ENCODE data around the gene PPP4R4. TPM values are rescaled to one million over a fixed set of nuclear protein-coding genes. Genes with fewer than 3 reads are reported as not detected.

PPP4R4 gene
- total RNA-seq, 6 donors from 2014 or later, result 3.0 to 18.4 (median 6.3) TPM

DNA sequence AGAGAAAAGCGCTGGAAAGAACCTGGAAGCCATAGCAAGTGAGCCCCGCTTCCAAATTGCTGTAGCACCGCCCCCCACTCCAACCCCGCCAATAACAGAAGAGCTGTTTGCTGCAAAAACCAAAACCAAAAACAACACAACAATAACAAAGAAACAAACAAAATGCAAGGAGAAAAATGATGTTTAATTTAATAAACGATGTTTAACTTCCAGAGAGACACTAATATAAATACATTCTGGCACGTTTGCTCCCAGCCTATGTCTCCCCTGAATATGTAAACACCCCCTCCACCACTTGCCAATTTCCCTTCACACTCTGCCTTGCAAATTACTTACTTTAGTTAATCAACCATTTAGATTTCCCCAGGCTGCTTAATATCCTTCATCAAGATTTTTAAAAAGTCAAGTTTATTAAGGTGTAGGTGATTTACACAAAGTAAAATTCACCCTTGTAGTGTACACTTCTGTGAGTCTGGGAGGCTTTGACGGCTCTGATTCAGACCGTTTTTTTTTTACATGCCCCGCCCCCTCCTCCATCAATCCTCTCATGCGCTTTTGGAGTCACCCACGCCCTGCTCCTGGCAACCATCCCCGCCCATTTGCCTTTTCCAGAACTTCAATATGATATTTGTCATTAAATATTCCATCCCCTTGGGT, 44.2 kb upstream of the PPP4R4 start:
- Histone ChIP-seq H3K27me3 (no peaks in the 10 kb centered on the region), H3K4me1 (peaks cover 7 to 20% (median 12%) of the 10 kb centered on the region in 4 donors), H3K36me3 (no peaks in the 10 kb centered on the region), H3K4me3 (peak overlapping the region; percentile 47 to 65 (median 57)), H3K9me3 (no peaks in the 10 kb centered on the region), H3K27ac (peak overlapping the region; percentile 71 to 91 (median 88))
- WGBS, 2 donors, result 0% methylated on average over 12 of the region's 12 CpGs
- DNase-seq (peak in 1 of 2 donors; percentile 64), ATAC-seq (ENCODE audit: low FRiP score in 2 of 2) (peak in 1 of 2 donors; percentile 83)
- TF ChIP-seq POLR2A (IDR thresholded peaks at IDR 0.05) (no peak), POLR2AphosphoS5 (IDR thresholded peaks at IDR 0.05) (no peak), EP300 (IDR thresholded peaks at IDR 0.05) (no peak)
- TF ChIP-seq, protein P1, sequence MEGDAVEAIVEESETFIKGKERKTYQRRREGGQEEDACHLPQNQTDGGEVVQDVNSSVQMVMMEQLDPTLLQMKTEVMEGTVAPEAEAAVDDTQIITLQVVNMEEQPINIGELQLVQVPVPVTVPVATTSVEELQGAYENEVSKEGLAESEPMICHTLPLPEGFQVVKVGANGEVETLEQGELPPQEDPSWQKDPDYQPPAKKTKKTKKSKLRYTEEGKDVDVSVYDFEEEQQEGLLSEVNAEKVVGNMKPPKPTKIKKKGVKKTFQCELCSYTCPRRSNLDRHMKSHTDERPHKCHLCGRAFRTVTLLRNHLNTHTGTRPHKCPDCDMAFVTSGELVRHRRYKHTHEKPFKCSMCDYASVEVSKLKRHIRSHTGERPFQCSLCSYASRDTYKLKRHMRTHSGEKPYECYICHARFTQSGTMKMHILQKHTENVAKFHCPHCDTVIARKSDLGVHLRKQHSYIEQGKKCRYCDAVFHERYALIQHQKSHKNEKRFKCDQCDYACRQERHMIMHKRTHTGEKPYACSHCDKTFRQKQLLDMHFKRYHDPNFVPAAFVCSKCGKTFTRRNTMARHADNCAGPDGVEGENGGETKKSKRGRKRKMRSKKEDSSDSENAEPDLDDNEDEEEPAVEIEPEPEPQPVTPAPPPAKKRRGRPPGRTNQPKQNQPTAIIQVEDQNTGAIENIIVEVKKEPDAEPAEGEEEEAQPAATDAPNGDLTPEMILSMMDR (IDR thresholded peaks at IDR 0.05), result peak in 1 of 6 experiments; percentile 1

DNA sequence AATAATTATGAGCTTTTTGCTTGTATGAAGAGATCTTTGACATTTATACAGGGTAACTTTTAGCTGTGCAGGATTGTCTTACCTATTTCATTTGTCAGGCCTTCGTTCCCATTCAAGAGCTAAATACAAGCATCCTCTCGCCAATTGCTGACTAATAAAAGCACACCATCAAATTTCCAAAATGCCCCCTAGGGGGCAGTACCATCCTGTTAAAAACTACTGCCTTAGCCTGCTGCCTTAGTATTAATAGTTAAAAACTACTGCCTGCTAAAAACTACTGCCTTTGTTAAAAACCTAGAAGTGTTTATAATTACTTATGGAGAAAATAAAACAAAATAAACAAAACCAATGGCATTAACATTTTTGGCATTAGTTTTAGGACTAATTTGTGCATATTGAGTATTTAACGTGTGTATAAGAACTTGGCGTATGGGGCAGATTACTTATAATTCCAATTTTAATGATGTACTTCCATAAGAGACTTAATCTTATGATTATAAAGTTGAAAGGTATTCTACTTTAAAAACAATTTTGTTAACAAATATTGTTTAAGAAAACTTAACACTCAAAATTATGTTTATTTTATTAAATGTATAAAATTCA, 41.7 kb upstream of the PPP4R4 start:
- Histone ChIP-seq H3K9me3 (peaks cover 0 to 4% (median 0%) of the 10 kb centered on the region in 4 donors), H3K36me3 (no peaks in the 10 kb centered on the region), H3K27ac (no peak overlapping the region), H3K27me3 (no peaks in the 10 kb centered on the region), H3K4me1 (peaks cover 10 to 30% (median 14%) of the 10 kb centered on the region in 4 donors), H3K4me3 (no peak overlapping the region)
- DNase-seq (peak in 1 of 2 donors; percentile 56), ATAC-seq (ENCODE audit: low FRiP score in 2 of 2) (no peak)
- 43 to 45% methylated on average over 4 of the region's 4 CpGs for WGBS, 2 donors
- TF ChIP-seq POLR2AphosphoS5 (IDR thresholded peaks at IDR 0.05), result no peak
- TF ChIP-seq, protein P1 (IDR thresholded peaks at IDR 0.05), result peak; percentile 30 to 75 (median 69)

DNA sequence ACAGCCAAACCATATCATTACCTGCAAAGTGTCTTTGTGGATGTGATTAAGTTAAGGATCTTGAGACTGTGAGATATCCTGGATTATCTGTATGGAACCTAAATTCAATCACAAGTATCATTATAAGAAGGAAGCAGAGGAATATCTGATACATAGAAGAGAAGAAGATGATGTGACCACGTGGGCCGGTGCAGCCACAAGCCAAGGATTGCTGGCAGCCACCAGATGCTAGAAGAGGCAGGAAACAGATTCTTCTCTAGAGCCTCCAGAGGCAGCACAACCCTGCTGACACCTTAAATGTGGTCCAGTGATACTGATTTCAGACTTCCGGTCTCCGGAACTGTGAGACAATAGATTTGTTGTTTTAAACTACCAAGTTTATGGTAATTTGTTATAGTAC, 38.6 kb upstream of the PPP4R4 start:
- no peak for DNase-seq
- H3K27ac ChIP-seq, result no peak overlapping the region
- no peak for ATAC-seq (ENCODE audit: low FRiP score in 2 of 2)
- H3K9me3 ChIP-seq, result peaks cover 0 to 4% (median 0%) of the 10 kb centered on the region in 4 donors
- WGBS, 2 donors, result 80 to 89% methylated on average over 4 of the region's 4 CpGs
- TF ChIP-seq, protein P1 (IDR thresholded peaks at IDR 0.05), result no peak
- no peak for TF ChIP-seq POLR2AphosphoS5 (IDR thresholded peaks at IDR 0.05)
- TF ChIP-seq POLR2A (IDR thresholded peaks at IDR 0.05), result no peak
- no peak for TF ChIP-seq EP300 (IDR thresholded peaks at IDR 0.05)
- H3K36me3 ChIP-seq, result no peaks in the 10 kb centered on the region
- no peak overlapping the region for H3K4me3 ChIP-seq
- peaks cover 2 to 14% (median 10%) of the 10 kb centered on the region in 4 donors for H3K4me1 ChIP-seq
- H3K27me3 ChIP-seq, result no peaks in the 10 kb centered on the region

DNA sequence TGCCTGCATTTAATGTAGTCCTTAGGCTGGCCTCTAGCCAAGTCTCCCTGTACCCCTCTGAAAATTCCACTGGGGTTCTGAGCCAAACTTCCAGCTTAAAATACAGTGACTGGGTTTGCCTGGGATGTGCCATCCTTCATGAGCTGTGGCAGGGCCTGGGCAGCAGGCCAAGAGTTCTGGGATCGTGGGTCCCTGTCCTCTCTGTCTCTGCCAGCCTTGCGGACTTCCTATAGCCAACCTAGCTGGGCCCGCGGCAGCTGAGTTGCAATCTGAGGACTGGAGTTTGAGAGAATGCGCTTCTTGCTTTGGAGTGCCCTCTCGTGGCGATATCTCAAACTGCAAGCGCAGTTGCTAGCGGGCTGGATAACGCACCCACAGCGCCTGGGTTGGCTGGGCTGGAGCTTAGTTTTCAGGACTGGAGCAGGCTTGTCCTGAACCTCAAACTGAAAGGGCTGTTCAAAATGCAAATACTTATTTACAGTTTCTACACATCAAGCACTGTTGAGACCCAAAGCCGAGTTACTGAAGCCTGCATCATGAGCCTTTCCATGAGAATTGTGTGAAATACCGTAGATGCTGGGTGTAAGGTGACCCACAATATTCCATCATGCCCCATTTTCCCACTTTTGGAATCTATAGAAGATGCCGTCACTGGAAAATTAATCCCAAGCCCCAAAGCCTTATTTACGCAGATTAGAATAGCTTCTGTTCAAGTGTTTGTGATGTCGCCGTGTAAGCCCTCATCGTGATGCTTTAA, 37.4 kb upstream of the PPP4R4 start:
- Histone ChIP-seq H3K27ac (no peak overlapping the region), H3K27me3 (no peaks in the 10 kb centered on the region), H3K4me3 (no peak overlapping the region), H3K4me1 (peaks cover 0 to 14% (median 10%) of the 10 kb centered on the region in 4 donors), H3K9me3 (peaks cover 0 to 4% (median 0%) of the 10 kb centered on the region in 4 donors), H3K36me3 (no peaks in the 10 kb centered on the region)
- ATAC-seq (ENCODE audit: low FRiP score in 2 of 2) (peak; percentile 87 to 96), DNase-seq (peak; percentile 29 to 93)
- TF ChIP-seq POLR2AphosphoS5 (IDR thresholded peaks at IDR 0.05), result no peak
- TF ChIP-seq, protein P1 (IDR thresholded peaks at IDR 0.05), result peak; percentile 93 to 97 (median 96)
- 28 to 39% methylated on average over 14 to 18 of the region's 18 CpGs for WGBS, 2 donors

Measured in upper lobe of left lung (tissue), 6 donors.